Adipocyte (in vitro differentiated cells): ENCODE results near the gene TSPOAP1.

Experiments
- DNase-seq: peaks from one replicate; pipeline ENCODE4 v3.0.0-alpha.2; 2015; ENCODE audit warnings: low read depth
- H3K27me3 ChIP-seq: replicated peaks from 2 replicates; pipeline ENCODE4 v1.7.0; 2013; ENCODE audit warnings: mild to moderate bottlenecking, low read length, moderate library complexity; ENCODE audit not compliant: control insufficient read depth, insufficient read depth
- H3K36me3 ChIP-seq: 2 replicates; pipeline ENCODE4 v1.7.0; 2013; ENCODE audit warnings: low read length, mild to moderate bottlenecking, moderate library complexity; ENCODE audit not compliant: control insufficient read depth, insufficient read depth, severe bottlenecking
- H3K4me1 ChIP-seq: 2 replicates; pipeline ENCODE4 v1.7.0; 2013; ENCODE audit warnings: mild to moderate bottlenecking, low read length, moderate library complexity; ENCODE audit not compliant: control insufficient read depth, insufficient read depth
- H3K4me3 ChIP-seq: 2 replicates; pipeline ENCODE4 v1.7.0; 2013; ENCODE audit warnings: mild to moderate bottlenecking, low read length, moderate library complexity
- H3K9ac ChIP-seq: 2 replicates; pipeline ENCODE4 v1.7.0; 2013; ENCODE audit warnings: mild to moderate bottlenecking, low read length, moderate library complexity
- H3K9me3 ChIP-seq: 2 replicates; pipeline ENCODE4 v1.7.0; 2013; ENCODE audit warnings: mild to moderate bottlenecking, low read length, moderate library complexity; ENCODE audit not compliant: control insufficient read depth

Gene TSPOAP1

DNA sequence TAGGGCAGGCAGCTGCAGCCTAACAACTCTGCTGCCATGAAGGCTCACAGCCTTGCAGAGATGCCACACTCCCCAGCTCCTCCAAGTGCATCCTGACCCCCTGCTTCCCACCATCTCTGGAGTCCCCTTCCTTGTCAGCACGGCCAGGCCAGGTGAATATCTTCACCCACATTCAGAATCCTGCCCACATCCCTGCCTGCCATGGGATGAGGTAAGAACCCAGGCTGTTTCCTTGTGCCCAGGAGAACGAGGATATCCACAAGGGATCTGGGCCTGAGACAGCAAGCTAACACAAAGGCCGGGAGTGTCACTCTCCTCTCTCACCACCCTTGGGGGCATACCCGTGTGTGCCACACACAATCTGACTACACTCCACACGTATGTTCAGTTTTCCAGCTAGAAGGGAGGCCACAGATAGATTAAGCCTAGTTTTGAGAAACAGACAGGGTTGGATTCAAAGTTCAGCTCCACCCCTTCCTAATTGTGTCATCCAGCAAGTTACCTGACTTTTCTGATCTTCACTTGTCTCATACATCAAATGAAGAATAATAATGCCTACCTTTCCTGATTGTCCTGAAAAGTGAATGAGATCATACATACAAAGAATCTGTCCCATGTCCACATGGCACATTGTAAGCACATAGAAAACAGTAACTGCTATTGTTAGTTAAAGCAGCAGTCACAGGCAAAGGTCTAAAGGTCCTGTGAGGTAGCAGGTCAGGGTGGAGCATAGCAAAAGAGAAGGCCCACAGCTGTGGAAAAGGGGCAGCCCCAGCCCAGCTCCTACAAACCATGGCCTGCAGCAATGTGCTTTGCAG, 40.8 kb upstream of the TSPOAP1 start:
- Histone ChIP-seq H3K36me3 (no peaks in the 10 kb centered on the region), H3K9me3 (no peaks in the 10 kb centered on the region), H3K4me3 (no peak overlapping the region), H3K27me3 (peaks cover 24% of the 10 kb centered on the region), H3K4me1 (no peaks in the 10 kb centered on the region), H3K9ac (no peak overlapping the region)
- DNase-seq: no peak

GRCh38 chr17:58368860-58369213, 40.2 kb upstream of the TSPOAP1 start:
- no peak for DNase-seq
- Histone ChIP-seq H3K9me3 (no peaks in the 10 kb centered on the region), H3K27me3 (peaks cover 24% of the 10 kb centered on the region), H3K36me3 (no peaks in the 10 kb centered on the region), H3K4me1 (no peaks in the 10 kb centered on the region), H3K4me3 (no peak overlapping the region), H3K9ac (no peak overlapping the region)

DNA sequence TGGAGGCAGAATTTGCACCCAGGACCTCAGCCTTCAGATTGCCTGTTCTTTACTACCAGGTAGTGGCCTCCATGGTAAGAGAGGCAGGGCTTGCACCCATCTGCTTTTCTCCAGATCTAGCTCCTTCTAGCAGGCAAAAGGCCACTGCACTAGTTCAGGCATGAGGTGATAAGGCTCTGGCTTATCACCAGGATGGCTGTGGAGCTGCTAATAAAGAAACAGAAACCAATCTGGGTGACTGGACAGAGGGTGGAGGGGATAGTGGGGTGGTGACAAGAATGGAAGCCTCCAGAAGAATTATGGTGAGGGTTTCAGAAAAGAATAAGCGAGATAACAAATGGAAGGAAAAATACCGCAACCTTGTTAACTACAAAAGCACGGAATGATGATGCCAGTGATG, 38.9 kb upstream of the TSPOAP1 start:
- DNase-seq: no peak

GRCh38 chr17:58365980-58366595, 37.5 kb upstream of the TSPOAP1 start:
- Histone ChIP-seq H3K4me3 (no peak overlapping the region), H3K9ac (no peak overlapping the region), H3K4me1 (no peaks in the 10 kb centered on the region), H3K9me3 (no peaks in the 10 kb centered on the region), H3K36me3 (no peaks in the 10 kb centered on the region), H3K27me3 (peaks cover 38% of the 10 kb centered on the region)
- no peak for DNase-seq

More for the DNA sequence above, 38.9 kb upstream of the TSPOAP1 start:
- Histone ChIP-seq H3K4me3 (no peak overlapping the region), H3K36me3 (no peaks in the 10 kb centered on the region), H3K9ac (no peak overlapping the region), H3K4me1 (no peaks in the 10 kb centered on the region), H3K9me3 (no peaks in the 10 kb centered on the region), H3K27me3 (peaks cover 36% of the 10 kb centered on the region)

GRCh38 chr17:58365185-58365979, 36.8 kb upstream of the TSPOAP1 start:
- Histone ChIP-seq H3K27me3 (peaks cover 33% of the 10 kb centered on the region), H3K9me3 (no peaks in the 10 kb centered on the region), H3K36me3 (no peaks in the 10 kb centered on the region), H3K4me1 (no peaks in the 10 kb centered on the region), H3K9ac (no peak overlapping the region), H3K4me3 (no peak overlapping the region)
- no peak for DNase-seq

DNA sequence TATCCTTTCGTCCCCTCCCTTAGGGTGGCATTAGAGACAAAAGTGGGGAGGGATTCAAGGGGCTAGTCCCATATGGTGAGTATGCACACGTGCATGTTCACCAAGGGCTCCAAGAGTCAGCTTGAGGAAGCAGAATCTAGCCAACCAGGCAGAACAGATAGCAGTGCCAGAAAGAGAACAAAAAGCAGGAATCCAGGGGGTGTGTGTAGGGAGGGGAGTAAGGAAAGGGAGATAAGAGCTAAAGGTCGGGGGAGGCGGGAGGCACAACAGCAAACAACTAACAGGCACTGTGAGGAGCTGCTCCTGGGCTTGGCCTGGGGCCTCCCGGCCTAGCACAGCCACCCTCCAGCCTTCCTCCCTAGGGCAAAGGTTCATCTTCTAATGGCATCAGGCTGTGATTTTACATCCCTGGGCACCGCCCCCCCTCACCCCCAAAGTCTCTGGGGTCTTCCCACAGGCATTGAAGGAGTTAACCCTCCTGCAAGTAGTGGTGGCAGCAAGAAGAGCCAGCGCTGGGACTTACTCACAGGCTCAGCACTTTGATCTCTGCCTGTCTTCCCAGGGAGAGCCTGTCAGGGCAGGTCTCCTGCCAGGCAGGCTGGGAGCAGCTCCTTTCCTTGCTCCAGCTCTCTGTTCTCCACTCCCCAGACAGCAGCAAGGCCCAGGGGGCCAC, 35.8 kb upstream of the TSPOAP1 start:
- Histone ChIP-seq H3K27me3 (peaks cover 30% of the 10 kb centered on the region), H3K36me3 (no peaks in the 10 kb centered on the region), H3K9ac (no peak overlapping the region), H3K4me1 (no peaks in the 10 kb centered on the region), H3K9me3 (no peaks in the 10 kb centered on the region), H3K4me3 (no peak overlapping the region)
- no peak for DNase-seq

DNA sequence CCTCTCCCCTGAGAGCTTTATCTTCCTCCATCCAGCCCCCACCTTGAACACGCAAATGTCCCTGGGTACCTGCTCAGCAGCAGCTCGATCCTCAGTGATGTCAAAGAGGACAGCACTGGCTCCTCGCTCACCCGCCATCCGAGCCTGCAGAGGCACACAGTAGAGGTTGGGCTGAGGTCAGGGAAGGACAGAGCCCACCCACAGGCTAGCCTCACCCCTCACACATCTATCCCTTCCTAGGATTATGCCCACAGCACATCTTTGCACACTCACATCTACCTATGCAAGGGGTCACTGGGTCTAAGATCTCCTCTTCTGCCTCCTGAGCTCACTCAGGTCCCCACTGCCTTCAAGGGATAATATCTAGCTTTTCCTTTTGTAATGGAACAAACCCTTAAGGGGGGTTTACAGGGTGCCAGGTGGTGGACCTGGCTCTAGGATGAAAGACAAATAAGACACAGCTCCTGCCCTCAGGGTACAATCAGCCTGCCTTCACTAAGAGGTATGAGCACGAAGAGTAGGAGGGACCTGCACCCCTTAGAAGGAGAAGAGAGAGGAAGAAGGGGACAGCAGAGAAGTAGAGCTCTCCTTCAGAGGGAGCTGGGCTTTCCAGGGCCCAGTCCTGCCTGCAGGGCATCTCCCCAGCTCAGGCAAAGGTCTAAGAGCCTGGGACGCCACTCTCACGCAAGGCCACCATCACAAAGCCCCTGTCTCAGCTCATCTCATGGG, 35.0 kb upstream of the TSPOAP1 start:
- Histone ChIP-seq H3K9ac (no peak overlapping the region), H3K27me3 (peaks cover 24% of the 10 kb centered on the region), H3K9me3 (no peaks in the 10 kb centered on the region), H3K4me1 (no peaks in the 10 kb centered on the region), H3K4me3 (no peak overlapping the region), H3K36me3 (no peaks in the 10 kb centered on the region)
- DNase-seq: no peak

DNA sequence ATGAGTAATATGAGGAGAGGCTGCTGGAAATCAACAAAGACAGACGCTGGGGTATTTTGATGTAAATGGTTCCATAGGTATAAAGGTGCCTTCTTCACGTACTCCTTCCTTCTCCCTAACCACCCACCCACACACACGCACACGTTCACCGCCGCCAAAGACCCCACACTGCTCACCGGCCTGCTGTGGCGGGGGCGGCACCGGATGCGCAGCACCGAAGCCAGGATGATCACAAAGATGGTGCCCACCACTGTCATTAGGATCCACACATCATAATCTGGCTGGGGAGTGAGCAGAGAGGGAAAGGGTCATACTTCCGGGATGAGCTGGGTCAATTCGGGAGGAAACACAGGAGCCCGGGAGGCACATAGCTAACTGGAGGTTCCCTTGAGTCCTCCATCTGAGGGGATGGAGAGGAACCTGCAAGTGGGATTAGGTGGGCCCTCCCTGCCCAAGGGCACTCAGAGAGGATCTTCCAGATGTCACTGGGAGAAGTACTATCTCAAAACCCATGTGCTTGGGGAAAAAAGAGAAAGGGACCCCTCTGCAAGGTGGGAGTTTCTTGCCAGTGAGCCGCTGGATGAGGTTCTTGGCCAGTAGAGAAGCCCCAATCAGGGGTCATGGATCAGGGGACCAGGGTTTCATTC, 33.9 kb upstream of the TSPOAP1 start:
- Histone ChIP-seq H3K27me3 (peaks cover 22% of the 10 kb centered on the region), H3K9ac (no peak overlapping the region), H3K9me3 (no peaks in the 10 kb centered on the region), H3K4me3 (no peak overlapping the region), H3K4me1 (no peaks in the 10 kb centered on the region), H3K36me3 (no peaks in the 10 kb centered on the region)
- no peak for DNase-seq

DNA sequence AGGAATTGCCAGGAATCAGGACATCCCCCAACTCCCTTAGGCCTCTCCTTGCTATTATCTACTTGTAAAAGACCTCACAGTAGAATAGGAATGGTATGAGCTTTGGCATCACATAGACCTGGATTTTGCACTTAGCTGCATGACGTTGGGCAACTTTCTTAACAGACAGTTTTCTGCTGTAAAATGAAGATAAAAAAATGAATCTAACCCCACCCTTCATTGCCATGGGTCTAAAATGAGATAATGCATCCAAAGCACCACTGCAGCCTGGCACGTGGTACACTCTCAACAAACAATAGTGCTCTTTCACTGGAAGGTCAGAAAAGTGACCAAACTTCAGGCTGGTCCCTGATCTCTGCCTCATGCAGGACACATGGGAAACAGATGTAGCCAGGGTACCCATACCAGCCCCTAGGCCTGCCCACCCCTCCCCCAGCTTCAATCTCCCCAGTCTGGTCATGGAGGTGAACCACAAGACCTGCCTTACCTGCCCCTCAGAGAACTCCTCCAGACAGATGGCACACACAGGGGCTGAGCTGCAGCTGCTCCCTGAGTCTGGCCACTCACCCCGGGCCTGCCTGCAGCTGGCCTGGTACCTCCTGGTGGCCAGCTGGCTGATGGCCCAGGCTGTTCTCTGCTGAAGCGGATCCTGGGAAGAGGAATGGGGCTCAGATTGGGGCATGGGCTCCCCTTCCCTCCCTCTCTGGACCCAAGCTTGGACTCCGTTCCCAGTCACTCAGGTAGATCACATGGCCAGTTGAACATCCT, 31.9 kb upstream of the TSPOAP1 start:
- no peaks in the 10 kb centered on the region for H3K4me1 ChIP-seq
- peaks cover 22% of the 10 kb centered on the region for H3K27me3 ChIP-seq
- no peak overlapping the region for H3K4me3 ChIP-seq
- no peaks in the 10 kb centered on the region for H3K9me3 ChIP-seq
- H3K36me3 ChIP-seq: no peaks in the 10 kb centered on the region
- DNase-seq: no peak
- H3K9ac ChIP-seq: no peak overlapping the region
